AG04449 (cell line): Measurements from ENCODE around the gene NPBWR2.

ENCODE experiments used
- CTCF ChIA-PET: fragments of 350-600 bp; formaldehyde crosslinking; extraction: SDS; loops from one replicate; lab custom pipeline; 2021; ENCODE audit warnings: antibody characterized with exemption; lab: Yijun Ruan, JAX
- POLR2A ChIA-PET: fragments of 400-600, 350-600 bp; formaldehyde crosslinking; extraction: SDS; loops from one replicate; lab custom pipeline; 2020; ENCODE audit warnings: antibody characterized with exemption, inconsistent platforms; lab: Yijun Ruan, JAX
- DNase-seq: peaks from one replicate; pipeline ENCODE4 v3.0.0-alpha.2; 2010; ENCODE audit warnings: low read depth, low spot score
- H3K4me3 ChIP-seq: 2 replicates; pipeline ENCODE4 v1.5.1; 2011; ENCODE audit warnings: low read depth, mild to moderate bottlenecking, control low read depth, low read length
- TF ChIP-seq, protein P1 (sequence below): IDR thresholded peaks from one replicate; pipeline ENCODE4 v1.5.1; 2011; ENCODE audit warnings: mild to moderate bottlenecking, moderate library complexity, low read length, control low read depth, inconsistent platforms; ENCODE audit not compliant: insufficient read depth; ENCODE audit errors: missing control alignments

Gene NPBWR2

DNA sequence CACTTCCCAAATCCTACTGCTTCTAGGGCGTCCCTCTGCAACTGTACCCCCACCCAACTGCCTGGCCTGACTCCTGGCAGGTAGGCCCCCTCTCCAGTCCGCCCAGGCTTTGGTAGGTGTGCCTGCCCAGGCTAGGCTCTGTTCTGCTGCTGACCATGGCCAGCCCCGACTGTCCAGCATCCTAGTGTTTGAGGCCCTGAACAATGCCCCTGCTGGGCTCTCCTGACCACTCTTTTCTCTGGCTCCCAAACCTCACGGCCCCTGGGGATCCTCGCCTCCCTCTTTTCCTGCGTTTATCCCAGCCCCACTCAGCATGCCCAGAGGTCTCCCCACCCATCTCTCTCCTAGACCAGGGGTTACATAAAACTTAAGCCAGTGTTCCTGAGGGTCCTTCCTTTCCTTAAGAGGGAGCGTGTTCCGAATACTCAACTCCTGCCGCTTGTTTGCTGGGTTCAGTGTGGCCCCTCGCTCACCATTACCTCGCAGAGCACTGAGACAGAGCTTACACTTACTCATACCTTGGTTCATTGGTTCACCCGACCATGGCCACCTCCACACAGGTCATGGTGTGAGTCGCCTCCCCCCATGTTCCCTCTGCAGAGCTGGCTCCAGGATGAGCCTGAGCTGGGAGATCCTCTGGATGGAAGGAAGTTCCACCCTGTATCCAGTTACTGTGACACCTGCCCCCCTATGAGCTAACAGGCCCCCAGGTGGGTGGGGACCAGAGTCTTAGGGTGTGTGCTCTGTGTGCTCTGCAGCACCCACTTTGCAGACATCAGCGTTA is 35.8 kb upstream of the NPBWR2 start:
- POLR2A ChIA-PET = no interaction called here
- DNase-seq = no peak
- CTCF ChIA-PET = no interaction called here
- H3K4me3 ChIP-seq = no peak overlapping the region
- TF ChIP-seq, protein P1, sequence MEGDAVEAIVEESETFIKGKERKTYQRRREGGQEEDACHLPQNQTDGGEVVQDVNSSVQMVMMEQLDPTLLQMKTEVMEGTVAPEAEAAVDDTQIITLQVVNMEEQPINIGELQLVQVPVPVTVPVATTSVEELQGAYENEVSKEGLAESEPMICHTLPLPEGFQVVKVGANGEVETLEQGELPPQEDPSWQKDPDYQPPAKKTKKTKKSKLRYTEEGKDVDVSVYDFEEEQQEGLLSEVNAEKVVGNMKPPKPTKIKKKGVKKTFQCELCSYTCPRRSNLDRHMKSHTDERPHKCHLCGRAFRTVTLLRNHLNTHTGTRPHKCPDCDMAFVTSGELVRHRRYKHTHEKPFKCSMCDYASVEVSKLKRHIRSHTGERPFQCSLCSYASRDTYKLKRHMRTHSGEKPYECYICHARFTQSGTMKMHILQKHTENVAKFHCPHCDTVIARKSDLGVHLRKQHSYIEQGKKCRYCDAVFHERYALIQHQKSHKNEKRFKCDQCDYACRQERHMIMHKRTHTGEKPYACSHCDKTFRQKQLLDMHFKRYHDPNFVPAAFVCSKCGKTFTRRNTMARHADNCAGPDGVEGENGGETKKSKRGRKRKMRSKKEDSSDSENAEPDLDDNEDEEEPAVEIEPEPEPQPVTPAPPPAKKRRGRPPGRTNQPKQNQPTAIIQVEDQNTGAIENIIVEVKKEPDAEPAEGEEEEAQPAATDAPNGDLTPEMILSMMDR = no peak

DNA sequence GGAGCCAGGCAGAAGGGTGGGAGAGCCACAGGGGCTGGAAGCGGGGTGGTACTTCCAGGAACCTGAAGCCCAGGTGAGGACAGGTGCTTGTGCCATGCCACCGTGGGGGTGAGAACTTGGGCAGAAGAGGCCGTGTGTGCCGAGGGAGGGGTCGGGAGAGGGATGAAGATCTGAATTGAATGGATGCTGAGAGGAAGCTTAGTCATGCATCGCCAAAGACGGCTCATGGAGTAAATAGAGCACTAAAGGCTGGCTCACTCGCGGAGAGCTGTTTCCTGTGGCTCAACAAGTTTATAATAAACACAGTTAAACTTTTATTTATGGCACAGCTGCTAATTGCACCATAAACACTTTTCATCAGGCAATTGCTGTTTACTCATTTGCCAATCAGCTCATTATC is 35.2 kb upstream of the NPBWR2 start:
- ChIA-PET CTCF (no interaction called here), POLR2A (no interaction called here)
- no peak for DNase-seq
- TF ChIP-seq, protein P1 = no peak
- H3K4me3 ChIP-seq = no peak overlapping the region

DNA sequence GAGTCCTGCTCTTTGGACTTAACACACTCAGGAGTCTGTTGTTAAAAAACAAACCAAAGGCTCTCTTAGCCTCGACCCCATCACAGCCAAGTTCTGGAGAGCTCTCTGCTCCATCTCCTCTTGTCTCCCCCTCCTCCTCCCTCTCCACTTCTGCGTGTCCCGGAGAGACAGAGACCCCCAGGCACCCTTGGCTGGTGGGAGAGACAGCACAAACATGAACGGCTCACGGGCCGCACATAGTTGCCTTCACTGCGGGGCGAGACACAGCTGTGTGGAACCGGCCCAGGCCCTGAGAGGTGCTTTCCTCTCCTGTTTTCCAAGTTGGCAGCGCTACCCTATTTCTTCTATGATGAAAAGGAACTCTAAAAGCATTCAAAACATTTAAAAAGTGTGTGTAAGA is 33.6 kb upstream of the NPBWR2 start:
- DNase-seq = no peak
- ChIA-PET POLR2A (no interaction called here), CTCF (interaction anchor here (1.7 kb wide), 1 partner anchor 20 kb away, joined by 5 read pairs; no protein-coding TSS in a partner anchor)
- no peak overlapping the region for H3K4me3 ChIP-seq
- TF ChIP-seq, protein P1 = no peak

DNA sequence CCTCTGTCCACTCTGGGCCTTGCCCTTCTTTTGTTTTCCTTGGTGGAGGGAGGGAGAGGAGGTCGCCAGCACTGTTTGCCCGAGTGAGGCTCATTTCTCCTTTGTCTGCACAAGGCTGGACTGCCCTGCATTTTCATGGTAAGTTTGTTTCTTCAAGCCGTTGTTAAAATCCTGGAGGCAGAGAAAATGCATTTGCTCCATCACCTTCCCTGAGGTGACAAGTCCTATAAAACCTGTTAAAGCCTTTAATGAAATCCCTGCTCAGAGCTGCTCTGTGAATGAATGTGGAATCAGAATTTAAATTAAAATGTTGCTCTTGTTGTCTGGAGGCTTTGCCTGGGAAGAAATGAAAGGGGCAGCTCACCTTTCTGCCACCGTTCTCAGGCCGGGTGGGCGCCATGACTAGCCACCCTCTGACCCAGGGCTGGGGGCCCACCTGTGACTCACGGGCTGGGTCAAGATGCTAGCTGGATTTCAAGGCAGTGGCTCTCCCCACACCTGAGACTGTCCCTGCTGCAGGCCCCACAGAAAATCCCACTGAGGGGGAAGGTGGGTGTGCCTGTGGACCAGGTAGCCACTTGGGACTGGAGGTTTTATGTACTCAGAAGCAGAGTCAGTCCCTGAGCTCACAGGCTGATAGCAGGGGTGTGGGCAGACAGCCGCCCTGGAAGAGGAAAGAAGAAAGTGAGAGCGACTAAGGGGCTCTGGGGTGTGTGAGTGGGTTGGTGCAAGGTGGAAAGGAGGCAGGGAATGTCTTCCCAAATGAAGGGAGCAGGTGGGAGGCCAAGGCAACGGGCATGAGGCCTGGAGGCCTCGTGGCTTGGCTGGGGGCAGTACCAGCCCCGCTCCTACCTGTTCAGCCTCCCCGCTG is 32.9 kb upstream of the NPBWR2 start:
- ChIA-PET CTCF (interaction anchor here (1.7 kb wide), 1 partner anchor 19 kb away, joined by 5 read pairs; no protein-coding TSS in a partner anchor), POLR2A (no interaction called here)
- no peak overlapping the region for H3K4me3 ChIP-seq
- DNase-seq = no peak
- TF ChIP-seq, protein P1 = no peak

DNA sequence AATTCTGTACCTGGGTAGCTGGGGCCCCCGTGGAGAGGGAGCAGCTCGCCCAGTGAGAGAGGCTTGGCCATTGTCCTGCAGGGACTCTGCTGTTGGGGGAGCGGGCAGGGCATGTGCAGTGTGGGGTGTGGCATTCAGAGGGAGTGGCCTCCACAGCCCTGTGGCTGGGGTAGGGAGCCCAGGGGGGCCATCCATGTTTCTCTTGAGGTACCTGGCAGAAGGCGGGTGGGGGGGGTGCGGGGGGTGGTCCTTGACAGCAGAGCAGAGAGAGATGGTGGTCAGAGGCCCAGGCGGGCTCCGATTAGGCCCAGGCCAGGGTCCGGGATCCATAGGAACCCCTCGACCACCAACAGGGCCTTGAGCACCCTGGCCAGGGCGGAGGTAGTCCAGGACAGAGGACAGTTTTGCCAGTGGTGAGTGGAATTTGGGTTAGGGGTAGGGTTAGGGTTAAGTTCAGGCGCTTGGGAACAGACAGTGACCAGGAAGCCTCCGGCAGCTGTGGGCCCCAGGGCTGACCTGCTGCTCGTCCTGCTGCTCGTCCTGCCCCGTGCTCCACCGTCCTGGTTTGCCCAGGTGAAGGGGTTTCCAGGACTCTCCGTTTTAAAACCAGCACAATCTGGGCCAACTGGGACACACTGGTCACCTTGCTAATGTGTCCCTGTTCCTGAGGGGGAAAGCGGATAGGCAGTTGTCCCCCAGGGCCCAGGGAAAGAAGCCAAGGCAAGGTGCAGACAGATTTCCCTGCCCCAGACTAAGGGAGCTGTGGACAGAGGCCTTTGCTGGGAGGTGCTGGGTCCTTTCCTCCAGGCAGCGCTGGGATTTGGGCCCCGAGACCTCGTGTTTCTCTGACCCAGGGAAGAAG is 32.1 kb upstream of the NPBWR2 start:
- no peak for DNase-seq
- TF ChIP-seq, protein P1 = no peak
- H3K4me3 ChIP-seq = no peak overlapping the region
- ChIA-PET POLR2A (no interaction called here), CTCF (no interaction called here)
